IMR-90 (cell line): Measurements from ENCODE around the gene OR4E2. TPM values are rescaled to one million over a fixed set of nuclear protein-coding genes. Genes with fewer than 3 reads are reported as not detected.

Source experiments
- ATAC-seq: fragments of 200-7000 bp; cut with Tn5 transposase; 2 replicates; pipeline ENCODE4 v1.9.1; 2020; ENCODE audit warnings: low read depth, mild to moderate bottlenecking, moderate library complexity
- BruUV-seq: library from RNA; stranded (reverse); fragments of 400-500 nt; replicated peaks from 2 replicates; lab custom pipeline; 2021; lab: Mats Ljungman, UMichigan
- CTCF ChIA-PET: fragments of 300-600 bp; formaldehyde crosslinking; extraction: SDS; loops from one replicate; lab custom pipeline; 2021; ENCODE audit warnings: antibody characterized with exemption; lab: Yijun Ruan, JAX
- POLR2A ChIA-PET: fragments of 300-600 bp; sonication (Branson Sonifier 250); formaldehyde crosslinking; loops from one replicate; lab custom pipeline; 2022; ENCODE audit warnings: antibody characterized with exemption; ENCODE audit not compliant: unreplicated experiment; lab: Charles Lee
- DNase-seq: peaks from one replicate; pipeline ENCODE4 v3.0.0; 2013
- H2AFZ ChIP-seq: replicated peaks from 2 replicates; pipeline ENCODE3; 2013; ENCODE audit warnings: low read length, mild to moderate bottlenecking; ENCODE audit not compliant: poor library complexity
- H2AK5ac ChIP-seq: 2 replicates; pipeline ENCODE4 v1.6.1; 2013; ENCODE audit warnings: low read depth, low read length, inconsistent platforms
- H2AK9ac ChIP-seq: replicated peaks from 2 replicates; pipeline ENCODE3; 2013; ENCODE audit warnings: mild to moderate bottlenecking, low read depth, low read length, moderate library complexity; ENCODE audit not compliant: poor library complexity
- H2BK120ac ChIP-seq: 2 replicates; pipeline ENCODE4 v1.6.1; 2013; ENCODE audit warnings: low read depth, low read length, inconsistent platforms
- H2BK15ac ChIP-seq: 3 replicates; pipeline ENCODE4 v1.6.1; 2013; ENCODE audit warnings: low read depth, low read length, inconsistent platforms
- H2BK20ac ChIP-seq: 2 replicates; pipeline ENCODE4 v1.6.1; 2013; ENCODE audit warnings: low read depth, mild to moderate bottlenecking, inconsistent platforms, low read length, moderate library complexity
- H2BK5ac ChIP-seq: 2 replicates; pipeline ENCODE4 v1.6.1; 2013; ENCODE audit warnings: mild to moderate bottlenecking, low read depth, low read length, inconsistent platforms; ENCODE audit not compliant: poor library complexity, severe bottlenecking
- H3K14ac ChIP-seq: replicated peaks from 2 replicates; pipeline ENCODE4 v1.6.1; 2013; ENCODE audit warnings: low read depth, low read length, inconsistent platforms
- H3K18ac ChIP-seq: 2 replicates; pipeline ENCODE4 v1.6.1; 2013; ENCODE audit warnings: low read depth, low read length, control low read depth
- H3K23ac ChIP-seq: 2 replicates; pipeline ENCODE4 v1.6.1; 2013; ENCODE audit warnings: low read depth, low read length, inconsistent platforms
- H3K27ac ChIP-seq: 2 replicates; pipeline ENCODE4 v1.5.1; 2013; ENCODE audit warnings: mild to moderate bottlenecking, control low read depth, low read length; ENCODE audit not compliant: insufficient read depth
- H3K27me3 ChIP-seq: 2 replicates; pipeline ENCODE4 v1.6.1; 2013; ENCODE audit warnings: low read length; ENCODE audit not compliant: control insufficient read depth, insufficient read depth
- H3K36me3 ChIP-seq: 2 replicates; pipeline ENCODE4 v1.6.1; 2013; ENCODE audit warnings: low read length, mixed read lengths; ENCODE audit not compliant: control insufficient read depth, insufficient read depth
- H3K4ac ChIP-seq: 2 replicates; pipeline ENCODE4 v1.6.1; 2013; ENCODE audit warnings: low read depth, low read length, inconsistent platforms
- H3K4me1 ChIP-seq: 2 replicates; pipeline ENCODE4 v1.6.1; 2013; ENCODE audit warnings: low read length, mixed read lengths; ENCODE audit not compliant: control insufficient read depth, insufficient read depth
- H3K4me2 ChIP-seq: 2 replicates; pipeline ENCODE4 v1.6.1; 2013; ENCODE audit warnings: low read depth, mild to moderate bottlenecking, control low read depth, low read length, moderate library complexity
- H3K4me3 ChIP-seq: 2 replicates; pipeline ENCODE4 v1.5.1; 2013; ENCODE audit warnings: low read depth, mild to moderate bottlenecking, control low read depth, low read length, moderate library complexity; ENCODE audit not compliant: insufficient read depth
- H3K56ac ChIP-seq: 2 replicates; pipeline ENCODE4 v1.6.1; 2013; ENCODE audit warnings: low read length, inconsistent platforms; ENCODE audit not compliant: insufficient read depth; ENCODE audit errors: extremely low read depth
- H3K79me1 ChIP-seq, 2 experiments: 2 replicates each; pipeline ENCODE4 v1.6.1; 2013; ENCODE audit warnings: low read length in 2 of 2, inconsistent platforms in 1 of 2, low read depth in 1 of 2
- H3K9ac ChIP-seq: 2 replicates; pipeline ENCODE4 v1.6.1; 2013; ENCODE audit warnings: low read depth, low read length, control low read depth
- H3K9me1 ChIP-seq: 2 replicates; pipeline ENCODE4 v1.6.1; 2013; ENCODE audit warnings: low read length, inconsistent platforms; ENCODE audit not compliant: insufficient read depth
- H3K9me3 ChIP-seq: 2 replicates; pipeline ENCODE4 v1.6.1; 2013; ENCODE audit warnings: low read length; ENCODE audit not compliant: control insufficient read depth, insufficient read depth
- H4K20me1 ChIP-seq: 2 replicates; pipeline ENCODE4 v1.6.1; 2013; ENCODE audit warnings: low read length, inconsistent platforms; ENCODE audit not compliant: insufficient read depth
- H4K5ac ChIP-seq: 2 replicates; pipeline ENCODE4 v1.6.1; 2013; ENCODE audit warnings: mild to moderate bottlenecking, low read depth, low read length, control low read depth
- H4K8ac ChIP-seq, 2 experiments: 2 replicates each; pipeline ENCODE4 v1.6.1; 2013; ENCODE audit warnings: low read depth in 2 of 2, low read length in 2 of 2, control low read depth in 1 of 2, inconsistent platforms in 1 of 2
- H4K91ac ChIP-seq: 2 replicates; pipeline ENCODE4 v1.6.1; 2013; ENCODE audit warnings: low read depth, low read length, inconsistent platforms; ENCODE audit not compliant: insufficient read depth
- BHLHE40 ChIP-seq: fragments of 150-350 bp; IDR thresholded peaks from 2 replicates; pipeline ENCODE4 v1.6.1; 2016; ENCODE audit warnings: mild to moderate bottlenecking, low read depth, low read length
- CEBPB ChIP-seq: IDR thresholded peaks from 2 replicates; pipeline ENCODE4 v1.6.1; 2012; ENCODE audit warnings: low read depth, low read length, improper control_type of control experiment
- MAFK ChIP-seq: IDR thresholded peaks from 2 replicates; pipeline ENCODE4 v1.6.1; 2012; ENCODE audit warnings: low read depth, low read length, improper control_type of control experiment
- NFE2L2 ChIP-seq: fragments of 150-350 bp; IDR thresholded peaks from 2 replicates; pipeline ENCODE4 v1.6.1; 2016; ENCODE audit warnings: low read depth, mild to moderate bottlenecking, low read length
- RAD21 ChIP-seq: IDR thresholded peaks from 2 replicates; pipeline ENCODE4 v1.6.1; 2012; ENCODE audit warnings: low read length, improper control_type of control experiment
- RFX5 ChIP-seq: IDR thresholded peaks from 2 replicates; pipeline ENCODE4 v1.8.0; 2012; ENCODE audit warnings: low read depth, mild to moderate bottlenecking, low read length, moderate library complexity
- SMC3 ChIP-seq: fragments of 150-350 bp; IDR thresholded peaks from 2 replicates; pipeline ENCODE4 v1.6.1; 2016; ENCODE audit warnings: low read depth, mild to moderate bottlenecking, antibody characterized with exemption, low read length, moderate library complexity
- WGBS, 2 experiments: methylation state at CpG; one replicate each; pipeline versions ENCODE4 v1.1.5 to v1.1.7; 2013; ENCODE audit warnings: missing lambda C conversion rate in 2 of 2; ENCODE audit not compliant: insufficient read length in 1 of 2; ENCODE audit errors: extremely low coverage in 2 of 2; 5-methylcytosine and 5-hydroxymethylcytosine counted together
- dilution Hi-C: fragments of 300-500 bp; cut with HindIII; formaldehyde crosslinking; loops from one replicate; pipeline ENCODE4 v1.14.3; 2018; ENCODE audit warnings: low sequenced_read_pairs; ENCODE audit not compliant: unreplicated experiment
- in situ Hi-C: fragments of 300-500 bp; cut with MboI; formaldehyde crosslinking; loops from 3 replicates; pipeline ENCODE4 v1.14.3; 2019; ENCODE audit warnings: low sequenced_read_pairs, inconsistent platforms, mixed read lengths
- intact Hi-C: fragments of 100-400 bp; cut with micrococcal nuclease; formaldehyde crosslinking; loops from 2 replicates; pipeline ENCODE4 v1.10.0; 2022
- polyA plus RNA-seq, 3 experiments: library from polyadenylated mRNA; depleted of rRNA; stranded (reverse); fragments of >200 nt; gene quantifications; 2 replicates each; pipeline ENCODE4 v1.2.3, GENCODE V29; 2012; ENCODE audit warnings: low replicate concordance in 1 of 3
- total RNA-seq: library from RNA; depleted of rRNA; stranded (reverse); fragments of >200 nt; gene quantifications from 2 replicates; pipeline ENCODE4 v1.2.3, GENCODE V29; 2012

OR4E2 gene
- total and polyA plus RNA-seq, 2 of the 4 experiments (the other 2 are of a cell fraction), result not detected

DNA sequence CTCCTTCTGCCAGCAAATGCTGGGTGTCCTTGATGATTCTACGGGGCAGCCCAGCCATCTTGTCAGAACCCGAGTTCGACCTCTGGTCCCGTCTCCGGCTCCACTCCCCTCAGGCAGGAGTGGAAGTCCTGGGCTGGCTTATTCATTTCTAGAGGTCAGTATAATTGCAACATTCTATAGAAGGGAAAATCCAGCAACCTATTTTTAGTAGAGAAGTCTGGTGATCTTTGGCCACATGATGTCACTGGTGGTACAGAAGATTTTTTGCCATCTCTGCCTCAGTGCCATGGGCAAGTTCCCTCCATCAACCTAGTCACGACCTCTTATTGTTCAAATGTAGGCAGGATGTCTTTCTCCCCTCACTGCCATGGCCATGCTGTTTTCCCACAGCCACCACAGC lies 41.3 kb upstream of the OR4E2 start (continued):
- TF ChIP-seq RAD21 (no peak), BHLHE40 (no peak)

DNA sequence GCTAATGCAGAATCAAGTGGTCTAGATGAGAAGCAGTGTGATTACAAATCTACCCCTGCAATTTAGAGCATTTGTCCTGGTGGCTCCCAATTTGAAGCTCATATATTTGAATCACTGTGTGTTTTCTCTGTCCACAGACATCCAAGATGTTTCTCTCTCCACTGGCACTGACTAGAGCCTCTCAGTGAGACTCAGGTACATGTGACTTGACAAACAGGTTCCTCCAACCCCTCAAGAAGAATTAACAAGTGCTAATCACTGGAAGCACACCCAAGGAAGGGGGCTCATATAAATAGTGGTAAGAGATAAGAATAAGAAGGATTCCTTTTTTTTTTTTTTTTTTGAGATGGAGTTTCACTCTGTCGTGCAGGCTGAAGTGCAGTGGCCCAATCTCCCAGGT lies 39.4 kb upstream of the OR4E2 start:
- WGBS, 2 experiments, result 17% methylated on average over 1 of the region's 1 CpG; no CpG with 5 or more reads in 1 of the 2 experiments
- ChIA-PET POLR2A (no interaction called here), CTCF (no interaction called here)
- no peak for DNase-seq
- in situ Hi-C loops (no loop called here), intact Hi-C loops (no loop called here), dilution Hi-C loops (no loop called here)
- H3K9ac ChIP-seq, result no peak overlapping the region
- H3K56ac ChIP-seq, result no peak overlapping the region
- H3K18ac ChIP-seq, result no peak overlapping the region
- H2AK9ac ChIP-seq, result no peak overlapping the region
- no peaks in the 10 kb centered on the region for H3K36me3 ChIP-seq
- no peak overlapping the region for H2AFZ ChIP-seq
- H3K4me3 ChIP-seq, result no peak overlapping the region
- no peaks in the 10 kb centered on the region for H3K9me3 ChIP-seq
- H3K4me2 ChIP-seq, result no peak overlapping the region
- no peak overlapping the region for H3K4ac ChIP-seq
- H2BK120ac ChIP-seq, result no peak overlapping the region
- no peak overlapping the region for H2AK5ac ChIP-seq
- no peaks in the 10 kb centered on the region for H3K79me1 ChIP-seq
- ATAC-seq, result no peak
- no peak overlapping the region for H2BK20ac ChIP-seq
- TF ChIP-seq NFE2L2 (no peak), RFX5 (no peak), SMC3 (no peak), RAD21 (no peak), CEBPB (no peak), MAFK (no peak), BHLHE40 (no peak)
- H3K23ac ChIP-seq, result no peak overlapping the region
- H2BK15ac ChIP-seq, result no peak overlapping the region
- H4K91ac ChIP-seq, result no peak overlapping the region
- H3K4me1 ChIP-seq, result no peaks in the 10 kb centered on the region
- H3K27me3 ChIP-seq, result no peaks in the 10 kb centered on the region; the same call in 1 of the 2 replicates
- no peaks in the 10 kb centered on the region for H3K9me1 ChIP-seq
- no peaks in the 10 kb centered on the region for H4K20me1 ChIP-seq
- no peak overlapping the region for H2BK5ac ChIP-seq
- H3K27ac ChIP-seq, result no peak overlapping the region
- H4K8ac ChIP-seq, result no peak overlapping the region
- H3K14ac ChIP-seq, result no peak overlapping the region
- no TSS peak for BruUV-seq
- H4K5ac ChIP-seq, result no peak overlapping the region
